Osteocyte (in vitro differentiated cells): ENCODE results near the gene RNF213. TPM values are rescaled to one million over a fixed set of nuclear protein-coding genes. Genes with fewer than 3 reads are reported as not detected.

Experiments
- DNase-seq: peaks from one replicate; pipeline ENCODE4 v3.0.0; 2021; ENCODE audit warnings: mixed read lengths; ENCODE audit not compliant: unreplicated experiment; ENCODE audit errors: extremely low spot score
- H3K27ac Mint-ChIP-seq: one replicate; pipeline ENCODE4 v1.8.0; 2021; ENCODE audit warnings: mild to moderate bottlenecking, mixed read lengths; ENCODE audit not compliant: unreplicated experiment
- H3K27me3 Mint-ChIP-seq: one replicate; pipeline ENCODE4 v1.8.0; 2021; ENCODE audit warnings: mixed read lengths; ENCODE audit not compliant: unreplicated experiment
- H3K36me3 Mint-ChIP-seq: one replicate; pipeline ENCODE4 v1.8.0; 2021; ENCODE audit warnings: mixed read lengths; ENCODE audit not compliant: unreplicated experiment
- H3K4me1 Mint-ChIP-seq: one replicate; pipeline ENCODE4 v1.8.0; 2021; ENCODE audit warnings: mixed read lengths; ENCODE audit not compliant: unreplicated experiment
- H3K4me3 Mint-ChIP-seq: one replicate; pipeline ENCODE4 v1.8.0; 2021; ENCODE audit warnings: mild to moderate bottlenecking, moderate library complexity, mixed read lengths; ENCODE audit not compliant: unreplicated experiment
- H3K9me3 Mint-ChIP-seq: one replicate; pipeline ENCODE4 v1.8.0; 2021; ENCODE audit warnings: mixed read lengths; ENCODE audit not compliant: unreplicated experiment
- total RNA-seq: library from RNA; stranded (reverse); gene quantifications from 2 replicates; pipeline ENCODE4 v1.2.1, GENCODE V29; 2021
- TF ChIP-seq, protein P1 (sequence below): fragments of 200-600 bp; sonication (generic); IDR thresholded peaks from 2 replicates; pipeline ENCODE4 v1.5.0; 2021; ENCODE audit warnings: antibody characterized with exemption, mild to moderate bottlenecking, moderate library complexity

The RNF213 gene
- total RNA-seq, 1 donor from 2014 or later = 106 TPM

DNA sequence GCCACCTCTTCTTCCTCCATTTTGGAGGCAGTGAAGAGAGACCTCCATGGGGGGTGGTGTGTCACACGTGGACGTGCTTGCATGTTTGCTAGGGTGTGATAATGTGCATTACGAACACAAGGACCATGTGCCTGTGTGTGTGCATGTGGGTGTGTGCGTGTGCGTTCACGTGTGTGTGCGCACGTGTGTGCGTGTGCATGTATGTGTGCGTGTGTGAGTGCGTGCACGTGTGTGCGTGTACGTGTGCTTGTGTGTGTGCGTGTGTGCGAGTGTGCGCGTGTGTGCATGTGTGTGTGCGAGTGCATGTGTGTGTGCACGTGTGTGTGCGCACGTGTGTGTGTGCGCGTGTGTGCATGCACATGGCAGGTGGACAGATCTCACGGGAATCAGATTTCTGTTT, 29.5 kb downstream of the RNF213 start:
- H3K4me3 Mint-ChIP-seq = no peak overlapping the region
- H3K4me1 Mint-ChIP-seq = no peaks in the 10 kb centered on the region
- no peaks in the 10 kb centered on the region for H3K9me3 Mint-ChIP-seq
- TF ChIP-seq, protein P1, sequence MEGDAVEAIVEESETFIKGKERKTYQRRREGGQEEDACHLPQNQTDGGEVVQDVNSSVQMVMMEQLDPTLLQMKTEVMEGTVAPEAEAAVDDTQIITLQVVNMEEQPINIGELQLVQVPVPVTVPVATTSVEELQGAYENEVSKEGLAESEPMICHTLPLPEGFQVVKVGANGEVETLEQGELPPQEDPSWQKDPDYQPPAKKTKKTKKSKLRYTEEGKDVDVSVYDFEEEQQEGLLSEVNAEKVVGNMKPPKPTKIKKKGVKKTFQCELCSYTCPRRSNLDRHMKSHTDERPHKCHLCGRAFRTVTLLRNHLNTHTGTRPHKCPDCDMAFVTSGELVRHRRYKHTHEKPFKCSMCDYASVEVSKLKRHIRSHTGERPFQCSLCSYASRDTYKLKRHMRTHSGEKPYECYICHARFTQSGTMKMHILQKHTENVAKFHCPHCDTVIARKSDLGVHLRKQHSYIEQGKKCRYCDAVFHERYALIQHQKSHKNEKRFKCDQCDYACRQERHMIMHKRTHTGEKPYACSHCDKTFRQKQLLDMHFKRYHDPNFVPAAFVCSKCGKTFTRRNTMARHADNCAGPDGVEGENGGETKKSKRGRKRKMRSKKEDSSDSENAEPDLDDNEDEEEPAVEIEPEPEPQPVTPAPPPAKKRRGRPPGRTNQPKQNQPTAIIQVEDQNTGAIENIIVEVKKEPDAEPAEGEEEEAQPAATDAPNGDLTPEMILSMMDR = no peak
- DNase-seq = no peak
- no peaks in the 10 kb centered on the region for H3K27me3 Mint-ChIP-seq
- no peak overlapping the region for H3K27ac Mint-ChIP-seq
- H3K36me3 Mint-ChIP-seq = peaks cover 45% of the 10 kb centered on the region

DNA sequence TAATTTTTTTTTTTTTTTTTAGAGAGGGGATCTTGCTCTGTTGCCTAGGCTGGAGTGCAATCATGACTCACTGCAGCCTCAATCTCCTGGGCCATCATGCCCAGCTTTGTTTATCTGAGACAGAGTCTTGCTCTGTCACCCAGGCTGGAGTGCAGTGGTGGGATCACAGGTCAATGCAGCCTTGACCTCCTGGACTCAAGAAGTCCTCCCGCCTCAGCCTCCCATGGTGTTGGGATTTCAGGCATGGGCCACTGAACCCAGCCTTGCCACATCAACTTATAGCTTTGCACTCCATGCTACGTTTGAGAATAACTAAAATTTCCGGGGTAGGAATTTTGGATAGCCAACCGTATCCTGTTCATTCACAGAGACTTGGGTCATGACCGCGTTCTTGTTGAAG, 30.6 kb downstream of the RNF213 start:
- DNase-seq = no peak
- TF ChIP-seq, protein P1 = no peak
- Mint-ChIP-seq H3K36me3 (peaks cover 49% of the 10 kb centered on the region), H3K4me1 (no peaks in the 10 kb centered on the region), H3K9me3 (no peaks in the 10 kb centered on the region), H3K27me3 (no peaks in the 10 kb centered on the region), H3K27ac (no peak overlapping the region), H3K4me3 (no peak overlapping the region)

DNA sequence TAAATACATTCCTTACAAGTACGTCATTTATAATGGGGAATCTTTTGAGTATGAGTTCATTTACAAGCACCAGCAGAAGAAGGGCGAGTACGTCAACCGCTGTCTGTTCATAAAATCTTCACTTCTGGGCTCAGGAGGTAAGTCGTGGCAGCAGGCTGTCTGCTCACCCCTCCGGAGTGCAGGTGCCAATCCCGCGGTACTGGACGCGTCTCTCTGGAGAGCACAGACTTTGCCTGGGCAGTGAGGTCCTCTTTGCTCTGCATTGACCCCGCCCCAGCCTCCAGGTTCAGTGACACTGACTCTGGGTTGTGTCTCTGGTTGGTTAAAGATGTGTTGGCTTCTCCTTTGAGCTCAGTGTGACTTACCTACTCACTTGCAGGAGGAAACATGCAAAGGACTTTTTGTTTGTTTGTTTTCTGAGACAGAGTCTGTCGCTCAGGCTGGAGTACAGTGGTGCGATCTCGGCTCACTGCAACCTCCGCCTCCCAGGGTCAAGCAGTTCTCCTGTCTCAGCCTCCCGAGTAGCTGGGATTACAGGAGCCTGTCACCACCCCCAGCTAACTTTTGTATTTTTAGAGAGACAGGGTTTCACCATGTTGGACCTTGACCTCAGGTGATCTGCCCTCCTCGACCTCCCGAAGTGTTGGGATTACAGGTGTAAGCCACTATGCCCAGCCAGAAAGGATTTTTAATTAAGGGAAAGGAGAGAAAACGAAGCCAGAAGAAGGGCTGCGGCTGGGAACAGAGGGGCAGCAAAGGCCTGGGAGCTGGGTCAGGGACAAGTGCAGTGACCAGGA, 31.2 kb downstream of the RNF213 start:
- no peaks in the 10 kb centered on the region for H3K4me1 Mint-ChIP-seq
- H3K9me3 Mint-ChIP-seq = no peaks in the 10 kb centered on the region
- TF ChIP-seq, protein P1 = no peak
- peaks cover 54% of the 10 kb centered on the region for H3K36me3 Mint-ChIP-seq
- H3K27me3 Mint-ChIP-seq = no peaks in the 10 kb centered on the region
- no peak for DNase-seq
- no peak overlapping the region for H3K4me3 Mint-ChIP-seq
- H3K27ac Mint-ChIP-seq = no peak overlapping the region

DNA sequence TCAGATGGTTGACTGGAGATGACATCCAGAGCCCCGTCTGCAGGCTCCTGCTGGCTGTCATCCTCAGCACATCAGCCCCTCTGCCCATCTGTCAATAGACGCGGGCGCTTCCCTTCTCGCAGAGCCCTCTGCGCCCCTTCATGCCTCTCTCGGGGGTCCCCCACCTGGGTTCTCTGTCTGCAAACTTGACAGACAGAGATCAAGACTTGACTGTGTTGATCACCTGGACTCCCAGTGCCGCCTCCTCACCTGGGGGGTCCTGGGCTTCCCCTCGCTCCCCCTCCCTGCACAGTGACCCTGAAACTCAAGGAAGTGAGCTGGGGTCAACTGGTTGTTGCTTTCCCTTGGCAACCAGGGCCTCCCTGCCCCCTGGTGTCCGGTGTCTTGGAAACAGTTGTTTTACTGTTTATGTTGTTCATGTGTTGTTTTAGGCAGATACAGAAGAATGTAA, 31.9 kb downstream of the RNF213 start:
- no peak for DNase-seq
- TF ChIP-seq, protein P1 = peak; percentile 11
- H3K4me3 Mint-ChIP-seq = no peak overlapping the region

GRCh38 chr17:80294210-80294609, 33.6 kb downstream of the RNF213 start:
- Mint-ChIP-seq H3K4me1 (no peaks in the 10 kb centered on the region), H3K9me3 (no peaks in the 10 kb centered on the region), H3K4me3 (no peak overlapping the region), H3K27me3 (no peaks in the 10 kb centered on the region), H3K36me3 (peaks cover 54% of the 10 kb centered on the region), H3K27ac (no peak overlapping the region)
- TF ChIP-seq, protein P1 = no peak
- no peak for DNase-seq

More for the DNA sequence above, 31.9 kb downstream of the RNF213 start:
- H3K36me3 Mint-ChIP-seq = peaks cover 51% of the 10 kb centered on the region
- no peaks in the 10 kb centered on the region for H3K4me1 Mint-ChIP-seq
- no peak overlapping the region for H3K27ac Mint-ChIP-seq
- no peaks in the 10 kb centered on the region for H3K27me3 Mint-ChIP-seq
- no peaks in the 10 kb centered on the region for H3K9me3 Mint-ChIP-seq
